ENCODE measurements around the gene ODAD2.

GRCh38 chr10:27997865-27998177 is 1.1 kb downstream of the ODAD2 start:
- TF ChIP-seq CTCF (IDR thresholded peaks at IDR 0.05; ENCODE audit: low read length) (no peak), EZH2 (optimal IDR thresholded peaks at IDR 0.05; ENCODE audit: low read depth, low read length) (no peak), EZH2phosphoT487 (IDR thresholded peaks at IDR 0.05; ENCODE audit: low read length) (no peak)
